Measurements from ENCODE around the gene PCDHB1. TPM values are rescaled to one million over a fixed set of nuclear protein-coding genes. Genes with fewer than 3 reads are reported as not detected.
A peak's percentile ranks its signal among the peaks of the same experiment; 100 is the strongest.

Gene PCDHB1
- total RNA-seq, 1 donor from 2014 or later: not detected

DNA sequence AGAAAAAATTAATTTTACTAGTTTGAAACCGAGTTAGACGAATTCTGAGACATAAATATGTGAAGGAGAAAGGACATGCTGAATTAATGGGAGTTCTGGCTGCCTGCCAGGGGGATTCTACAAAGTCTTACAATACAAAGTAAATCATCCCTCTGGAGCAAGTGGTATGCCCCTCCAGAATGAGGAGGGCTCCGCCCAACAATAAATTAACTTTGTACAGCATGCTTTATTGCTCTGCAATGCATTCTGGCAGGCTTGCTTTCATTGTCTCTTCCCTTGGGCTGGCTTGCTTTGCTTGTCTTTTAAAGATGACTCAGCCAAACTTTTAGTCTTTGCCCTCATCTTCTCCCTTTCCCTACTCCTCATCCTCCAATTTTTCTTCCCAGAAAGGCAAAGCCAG lies 11.7 kb upstream of the PCDHB1 start:
- no peak overlapping the region for H3K4me3 ChIP-seq (ENCODE audit: insufficient read depth, low read depth, low read length)
- H3K9me3 ChIP-seq (ENCODE audit: insufficient read depth, low read depth, low read length): peaks cover 7% of the 10 kb centered on the region
- H3K79me2 ChIP-seq (ENCODE audit: insufficient read depth, low read length): no peaks in the 10 kb centered on the region
- no peaks in the 10 kb centered on the region for H3K4me1 Mint-ChIP-seq (ENCODE audit: low read depth, unreplicated experiment)
- no peak overlapping the region for H3K9ac ChIP-seq (ENCODE audit: low read length)
- H3K36me3 Mint-ChIP-seq (ENCODE audit: low read depth, unreplicated experiment): no peaks in the 10 kb centered on the region
- FAIRE-seq (no peak), DNase-seq (ENCODE audit: low read depth) (no peak)
- no peak for TF ChIP-seq EZH2 (IDR thresholded peaks at IDR 0.05; ENCODE audit: insufficient read depth, low read length)
- TF ChIP-seq, protein P1, sequence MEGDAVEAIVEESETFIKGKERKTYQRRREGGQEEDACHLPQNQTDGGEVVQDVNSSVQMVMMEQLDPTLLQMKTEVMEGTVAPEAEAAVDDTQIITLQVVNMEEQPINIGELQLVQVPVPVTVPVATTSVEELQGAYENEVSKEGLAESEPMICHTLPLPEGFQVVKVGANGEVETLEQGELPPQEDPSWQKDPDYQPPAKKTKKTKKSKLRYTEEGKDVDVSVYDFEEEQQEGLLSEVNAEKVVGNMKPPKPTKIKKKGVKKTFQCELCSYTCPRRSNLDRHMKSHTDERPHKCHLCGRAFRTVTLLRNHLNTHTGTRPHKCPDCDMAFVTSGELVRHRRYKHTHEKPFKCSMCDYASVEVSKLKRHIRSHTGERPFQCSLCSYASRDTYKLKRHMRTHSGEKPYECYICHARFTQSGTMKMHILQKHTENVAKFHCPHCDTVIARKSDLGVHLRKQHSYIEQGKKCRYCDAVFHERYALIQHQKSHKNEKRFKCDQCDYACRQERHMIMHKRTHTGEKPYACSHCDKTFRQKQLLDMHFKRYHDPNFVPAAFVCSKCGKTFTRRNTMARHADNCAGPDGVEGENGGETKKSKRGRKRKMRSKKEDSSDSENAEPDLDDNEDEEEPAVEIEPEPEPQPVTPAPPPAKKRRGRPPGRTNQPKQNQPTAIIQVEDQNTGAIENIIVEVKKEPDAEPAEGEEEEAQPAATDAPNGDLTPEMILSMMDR (IDR thresholded peaks at IDR 0.05; ENCODE audit: insufficient read depth, low read depth, low read length): no peak
- H3K4me1 ChIP-seq (ENCODE audit: insufficient read depth, low read length): no peaks in the 10 kb centered on the region
- no peak overlapping the region for H3K27ac ChIP-seq (ENCODE audit: low read depth, low read length)
- H3K27me3 ChIP-seq (ENCODE audit: insufficient read depth, low read length): no peaks in the 10 kb centered on the region
- peaks cover 6% of the 10 kb centered on the region for H3K27me3 Mint-ChIP-seq (ENCODE audit: low read depth, unreplicated experiment)
- H3K4me2 ChIP-seq (ENCODE audit: low read length): no peak overlapping the region
- no peaks in the 10 kb centered on the region for H3K36me3 ChIP-seq (ENCODE audit: insufficient read depth, low read length)
- no peak overlapping the region for H3K27ac Mint-ChIP-seq (ENCODE audit: unreplicated experiment)
- H3K4me3 Mint-ChIP-seq (ENCODE audit: unreplicated experiment): peak overlapping the region; percentile 40
- no peaks in the 10 kb centered on the region for H3K9me3 Mint-ChIP-seq (ENCODE audit: unreplicated experiment)
- no peaks in the 10 kb centered on the region for H4K20me1 ChIP-seq (ENCODE audit: insufficient read depth, low read length)
- no peak overlapping the region for H2AFZ ChIP-seq (ENCODE audit: low read depth, low read length)

DNA sequence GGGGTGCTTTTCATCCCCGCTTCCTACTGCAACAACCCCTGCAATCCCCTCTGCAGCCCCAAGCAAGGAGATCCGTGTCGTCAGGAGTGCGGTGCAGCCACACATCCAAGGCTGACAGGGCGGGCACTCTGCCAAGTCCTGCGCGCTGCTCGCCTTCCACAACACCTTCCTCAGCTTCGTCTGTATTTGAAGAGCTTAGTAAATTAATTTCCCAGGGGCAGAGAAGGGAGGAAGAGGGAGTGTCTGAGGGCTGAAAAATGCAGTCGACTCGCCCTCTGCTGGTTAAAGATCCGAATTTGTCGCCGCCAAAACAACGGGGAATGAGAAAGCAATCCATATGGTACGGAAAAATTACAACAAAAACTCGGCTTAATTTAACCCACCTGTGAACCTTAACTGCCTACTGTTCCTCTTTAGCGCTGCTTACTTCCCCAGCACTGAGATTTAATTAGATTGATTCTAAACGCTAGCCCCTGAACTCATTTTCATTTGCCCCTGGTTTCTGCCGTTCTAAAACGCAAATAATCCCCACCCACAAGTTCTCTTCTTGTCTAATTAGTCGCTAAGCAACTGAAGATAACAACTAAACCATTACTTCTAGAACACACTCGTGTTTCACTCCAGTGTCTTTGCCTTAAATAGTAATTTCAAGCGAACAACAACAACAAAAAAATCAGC lies 10.9 kb upstream of the PCDHB1 start:
- H3K4me3 ChIP-seq (ENCODE audit: insufficient read depth, low read depth, low read length): peak overlapping the region; percentile 35
- Mint-ChIP-seq H3K4me3 (ENCODE audit: unreplicated experiment) (no peak overlapping the region), H3K36me3 (ENCODE audit: low read depth, unreplicated experiment) (no peaks in the 10 kb centered on the region), H3K4me1 (ENCODE audit: low read depth, unreplicated experiment) (no peaks in the 10 kb centered on the region), H3K27me3 (ENCODE audit: low read depth, unreplicated experiment) (peaks cover 7% of the 10 kb centered on the region), H3K27ac (ENCODE audit: unreplicated experiment) (no peak overlapping the region), H3K9me3 (ENCODE audit: unreplicated experiment) (no peaks in the 10 kb centered on the region)
- peaks cover 7% of the 10 kb centered on the region for H3K9me3 ChIP-seq (ENCODE audit: insufficient read depth, low read depth, low read length)
- no peaks in the 10 kb centered on the region for H3K4me1 ChIP-seq (ENCODE audit: insufficient read depth, low read length)
- DNase-seq (ENCODE audit: low read depth): no peak
- H3K9ac ChIP-seq (ENCODE audit: low read length): no peak overlapping the region
- TF ChIP-seq EZH2 (IDR thresholded peaks at IDR 0.05; ENCODE audit: insufficient read depth, low read length): no peak
- TF ChIP-seq, protein P1 (IDR thresholded peaks at IDR 0.05; ENCODE audit: insufficient read depth, low read depth, low read length): no peak
- H3K36me3 ChIP-seq (ENCODE audit: insufficient read depth, low read length): no peaks in the 10 kb centered on the region
- FAIRE-seq: no peak
- H3K27me3 ChIP-seq (ENCODE audit: insufficient read depth, low read length): no peaks in the 10 kb centered on the region
- peak overlapping the region; percentile 33 for H2AFZ ChIP-seq (ENCODE audit: low read depth, low read length)
- H3K27ac ChIP-seq (ENCODE audit: low read depth, low read length): no peak overlapping the region
- no peaks in the 10 kb centered on the region for H4K20me1 ChIP-seq (ENCODE audit: insufficient read depth, low read length)
- H3K4me2 ChIP-seq (ENCODE audit: low read length): peak overlapping the region; percentile 51
- no peaks in the 10 kb centered on the region for H3K79me2 ChIP-seq (ENCODE audit: insufficient read depth, low read length)

DNA sequence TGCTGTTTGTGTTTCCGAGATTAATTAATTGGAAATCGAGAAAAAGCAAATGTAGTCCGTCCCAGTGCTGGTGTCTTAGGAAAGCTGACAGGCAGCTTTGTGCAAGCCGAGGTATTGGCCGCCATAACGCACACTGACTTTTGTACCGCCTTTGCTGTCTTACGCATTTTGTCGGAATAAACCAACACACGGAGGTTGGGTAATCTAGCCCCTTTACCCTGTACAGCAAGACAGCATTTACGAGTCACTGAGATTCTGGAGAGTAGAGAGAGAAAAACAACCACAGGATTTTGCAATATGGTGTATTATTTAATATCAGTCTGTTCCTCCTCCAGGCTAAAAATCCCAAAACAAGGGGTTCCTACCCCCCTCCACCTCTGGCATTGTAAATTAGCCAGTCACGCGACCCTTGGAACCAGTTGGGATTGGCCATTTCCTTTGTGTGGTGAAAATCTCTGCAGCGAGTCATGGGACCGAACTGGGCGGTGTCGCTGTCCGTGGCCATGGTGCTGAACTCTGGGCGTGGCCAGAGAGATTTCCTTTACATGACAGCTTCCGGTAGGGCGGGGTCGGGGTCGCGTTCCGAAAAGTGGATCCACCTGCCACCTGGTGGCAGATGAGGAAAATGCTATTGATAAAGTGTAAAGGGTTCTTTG lies 10.3 kb upstream of the PCDHB1 start:
- Mint-ChIP-seq H3K9me3 (ENCODE audit: unreplicated experiment) (no peaks in the 10 kb centered on the region), H3K4me3 (ENCODE audit: unreplicated experiment) (no peak overlapping the region), H3K27ac (ENCODE audit: unreplicated experiment) (no peak overlapping the region), H3K4me1 (ENCODE audit: low read depth, unreplicated experiment) (no peaks in the 10 kb centered on the region), H3K36me3 (ENCODE audit: low read depth, unreplicated experiment) (no peaks in the 10 kb centered on the region), H3K27me3 (ENCODE audit: low read depth, unreplicated experiment) (peaks cover 8% of the 10 kb centered on the region)
- Histone ChIP-seq H3K36me3 (ENCODE audit: insufficient read depth, low read length) (no peaks in the 10 kb centered on the region), H3K9me3 (ENCODE audit: insufficient read depth, low read depth, low read length) (peaks cover 7% of the 10 kb centered on the region), H3K4me2 (ENCODE audit: low read length) (peak overlapping the region; percentile 51), H3K4me1 (ENCODE audit: insufficient read depth, low read length) (no peaks in the 10 kb centered on the region), H2AFZ (ENCODE audit: low read depth, low read length) (peak overlapping the region; percentile 33), H3K79me2 (ENCODE audit: insufficient read depth, low read length) (no peaks in the 10 kb centered on the region), H3K4me3 (ENCODE audit: insufficient read depth, low read depth, low read length) (peak overlapping the region; percentile 35), H3K9ac (ENCODE audit: low read length) (no peak overlapping the region), H3K27me3 (ENCODE audit: insufficient read depth, low read length) (no peaks in the 10 kb centered on the region), H3K27ac (ENCODE audit: low read depth, low read length) (no peak overlapping the region), H4K20me1 (ENCODE audit: insufficient read depth, low read length) (no peaks in the 10 kb centered on the region)
- DNase-seq (ENCODE audit: low read depth) (peak; percentile 13), FAIRE-seq (no peak)
- no peak for TF ChIP-seq EZH2 (IDR thresholded peaks at IDR 0.05; ENCODE audit: insufficient read depth, low read length)
- TF ChIP-seq, protein P1 (IDR thresholded peaks at IDR 0.05; ENCODE audit: insufficient read depth, low read depth, low read length): peak; percentile 36

All from astrocyte (in vitro differentiated cells and primary cell).